ENCODE measurements around the gene NCKAP5L. TPM values are rescaled to one million over a fixed set of nuclear protein-coding genes. Genes with fewer than 3 reads are reported as not detected.
"Not testable (repeated sequence)": the region's sequence is repeated elsewhere in the genome, so short reads cannot be mapped to it uniquely, and the experiment has no call there.

Gene NCKAP5L
- total RNA-seq, 1 experiment from 2014 or later: 7.5 TPM

DNA sequence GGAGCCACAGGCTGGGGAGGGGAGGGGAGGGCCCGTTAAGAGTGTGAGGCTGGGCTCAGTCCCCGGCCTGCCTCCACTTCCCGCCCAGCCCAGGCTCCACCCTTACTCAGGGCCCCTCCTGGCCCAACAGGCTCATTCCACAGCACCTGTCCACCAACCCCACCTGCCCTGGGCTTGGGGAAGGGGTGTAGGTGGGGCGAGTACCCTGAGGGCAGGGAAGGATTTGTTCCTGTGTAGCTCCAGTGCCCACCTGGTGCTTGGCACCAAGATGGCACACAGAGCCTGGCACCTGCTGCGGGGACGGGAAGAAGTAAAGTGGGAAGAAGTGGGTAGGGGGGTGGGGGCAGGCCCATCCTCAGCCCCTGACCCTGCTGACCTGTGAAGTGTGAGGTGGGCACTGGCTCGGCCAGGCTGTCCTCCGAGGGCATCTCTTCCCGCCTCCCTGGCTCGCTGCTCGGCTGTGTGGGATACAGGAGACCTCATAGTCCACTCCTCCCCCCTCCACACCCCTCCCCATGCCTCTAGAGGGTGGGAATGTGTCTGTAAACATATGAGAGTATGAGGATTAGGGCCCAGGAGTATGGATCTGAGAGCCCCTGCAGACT lies 35.1 kb downstream of the NCKAP5L start:
- in situ Hi-C loops (cut with HindIII; ENCODE audit: low pct_unique_long_range_greater_than_20kb, low sequenced_read_pairs): no loop called here
- no peak for DNase-seq (ENCODE audit: low read depth)

DNA sequence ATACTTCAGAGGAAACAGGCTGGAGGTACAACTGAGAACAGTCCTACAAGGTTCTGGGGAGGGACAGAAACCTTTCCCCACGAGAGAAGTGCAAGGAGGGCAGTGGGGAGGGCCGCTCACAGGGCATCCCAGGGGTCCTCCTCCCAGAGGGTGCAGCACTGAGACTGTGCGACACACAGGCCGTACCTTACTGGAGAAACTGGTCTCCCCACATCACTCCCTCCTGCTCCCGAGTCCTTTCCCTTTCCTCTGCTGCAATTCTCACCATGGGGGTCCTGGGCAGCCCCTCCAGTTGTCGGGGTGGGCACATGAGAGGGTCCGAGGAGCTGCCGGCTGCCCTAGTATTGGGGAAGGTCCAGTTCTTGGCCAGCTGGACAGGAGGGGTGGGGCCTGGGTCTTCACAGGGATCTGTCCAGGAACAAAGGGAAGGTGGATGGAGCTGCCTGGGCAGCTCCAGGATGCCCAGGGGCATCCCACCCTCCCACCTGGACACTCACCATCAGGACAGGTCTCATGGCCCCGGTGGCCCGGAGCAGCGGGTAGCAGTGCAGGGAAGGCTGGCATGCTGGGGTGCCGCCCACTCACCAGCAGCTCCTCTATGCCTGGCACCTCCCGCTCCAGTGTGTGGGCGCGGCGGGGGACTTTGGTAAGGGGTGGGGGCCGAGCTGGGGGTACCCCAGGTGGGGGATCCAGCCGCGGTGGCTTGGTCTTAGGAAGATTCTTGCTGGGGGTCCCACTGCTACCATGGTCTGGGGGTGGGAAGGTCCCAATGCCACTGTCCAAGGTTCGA lies 35.8 kb downstream of the NCKAP5L start:
- in situ Hi-C loops (cut with HindIII; ENCODE audit: low pct_unique_long_range_greater_than_20kb, low sequenced_read_pairs): no loop called here
- DNase-seq (ENCODE audit: low read depth): no peak

DNA sequence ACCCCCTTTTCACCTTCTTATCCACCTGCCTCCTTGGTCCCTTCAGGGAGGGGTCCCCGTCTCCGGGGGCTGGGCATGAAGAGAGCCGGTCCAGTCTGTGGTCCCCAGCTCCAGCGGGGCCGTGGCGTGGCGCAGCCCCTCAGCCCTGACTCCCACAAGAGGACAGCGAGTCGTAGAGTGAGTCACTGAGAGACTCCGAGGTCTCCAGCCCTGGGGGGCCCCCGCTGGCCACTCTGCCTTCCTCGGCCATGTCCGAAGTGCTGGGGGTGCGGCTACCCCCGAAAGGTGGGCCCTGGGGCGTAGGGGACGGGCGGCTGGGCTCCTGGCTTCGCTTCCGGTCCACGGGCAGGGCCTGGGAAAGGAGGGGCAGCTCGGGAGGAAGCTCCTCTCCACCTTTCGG lies 36.5 kb downstream of the NCKAP5L start:
- no peak for DNase-seq (ENCODE audit: low read depth)
- in situ Hi-C loops (cut with HindIII; ENCODE audit: low pct_unique_long_range_greater_than_20kb, low sequenced_read_pairs): no loop called here

DNA sequence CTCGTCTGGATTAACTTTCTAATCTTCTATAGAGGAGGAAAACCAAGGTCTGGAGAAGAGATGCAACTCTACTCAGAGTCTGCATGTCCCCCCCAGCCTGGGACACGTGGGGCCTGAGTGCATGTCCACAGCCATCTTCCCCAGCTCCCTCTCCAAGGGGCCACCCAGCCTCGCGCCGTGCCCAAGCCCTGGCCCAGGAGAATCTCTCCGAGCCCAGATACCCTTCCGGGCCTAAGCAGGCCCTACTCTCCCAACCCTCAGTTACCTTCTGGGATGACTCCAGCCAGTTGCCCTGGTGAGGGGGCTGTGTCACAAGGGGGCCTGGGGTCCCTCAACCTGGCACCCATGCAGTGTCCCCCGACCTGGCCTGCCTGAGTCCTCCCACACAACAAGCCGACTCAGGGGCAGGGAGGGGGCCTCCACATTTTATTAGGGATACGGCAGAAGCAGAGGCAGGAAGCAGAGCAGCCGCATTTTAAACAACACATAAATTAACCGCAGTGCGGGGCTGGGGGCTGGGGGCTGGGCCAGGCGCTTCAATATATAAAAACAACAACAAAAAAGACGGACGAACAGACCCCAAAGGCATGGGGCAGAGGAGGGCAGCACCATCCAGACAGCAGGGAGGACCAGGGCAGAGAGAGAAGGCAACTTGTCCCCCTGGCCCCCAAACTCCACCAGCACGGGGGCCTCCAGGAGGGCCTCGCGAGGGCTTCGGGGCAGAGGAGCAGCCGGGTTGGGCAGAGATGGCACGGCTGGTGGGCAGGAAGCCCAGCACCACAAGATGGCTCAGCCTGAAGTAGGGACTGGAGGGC lies 37.3 kb downstream of the NCKAP5L start:
- DNase-seq (ENCODE audit: low read depth): no peak
- in situ Hi-C loops (cut with HindIII; ENCODE audit: low pct_unique_long_range_greater_than_20kb, low sequenced_read_pairs): no loop called here

DNA sequence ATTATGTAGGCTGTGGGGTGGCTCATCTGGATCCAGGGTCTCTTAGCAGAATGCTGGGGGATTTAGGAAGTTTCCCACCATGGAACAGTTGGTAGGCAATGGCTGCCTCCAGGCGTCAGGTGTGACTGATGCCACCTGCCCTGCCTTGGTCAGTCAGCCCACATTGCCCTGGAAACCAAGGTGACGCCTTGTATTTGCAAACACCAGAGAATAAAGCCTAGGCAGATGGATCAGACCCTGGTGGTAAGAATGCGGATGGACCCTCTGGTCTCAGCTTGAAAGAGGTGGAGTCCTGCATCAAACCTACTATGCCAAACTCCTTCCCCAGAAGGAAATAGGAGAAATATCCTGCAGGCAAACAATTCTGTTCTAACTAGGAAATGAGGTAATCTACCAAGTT lies 38.2 kb downstream of the NCKAP5L start:
- in situ Hi-C loops (cut with HindIII; ENCODE audit: low pct_unique_long_range_greater_than_20kb, low sequenced_read_pairs): no loop called here
- no peak for DNase-seq (ENCODE audit: low read depth)

DNA sequence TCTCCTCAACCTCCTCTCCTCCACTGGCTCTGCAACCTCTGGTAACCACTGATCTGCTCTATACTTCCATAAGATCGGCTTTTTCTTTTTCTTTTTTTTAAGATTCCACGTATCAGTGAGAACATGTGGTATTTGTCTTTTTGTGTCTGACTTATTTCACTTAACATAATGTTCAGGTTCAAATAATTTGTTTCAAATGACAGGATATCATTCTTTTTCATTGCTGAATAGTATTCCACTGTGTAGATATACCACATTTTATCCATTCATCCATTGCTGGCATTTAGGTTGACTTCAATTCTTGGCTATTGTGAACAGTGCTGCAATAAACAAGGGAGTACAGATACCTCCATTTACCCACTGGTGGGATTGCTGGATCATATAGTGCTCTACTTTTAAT lies 40.5 kb downstream of the NCKAP5L start:
- in situ Hi-C loops (cut with HindIII; ENCODE audit: low pct_unique_long_range_greater_than_20kb, low sequenced_read_pairs): no loop called here
- no peak for DNase-seq (ENCODE audit: low read depth)

DNA sequence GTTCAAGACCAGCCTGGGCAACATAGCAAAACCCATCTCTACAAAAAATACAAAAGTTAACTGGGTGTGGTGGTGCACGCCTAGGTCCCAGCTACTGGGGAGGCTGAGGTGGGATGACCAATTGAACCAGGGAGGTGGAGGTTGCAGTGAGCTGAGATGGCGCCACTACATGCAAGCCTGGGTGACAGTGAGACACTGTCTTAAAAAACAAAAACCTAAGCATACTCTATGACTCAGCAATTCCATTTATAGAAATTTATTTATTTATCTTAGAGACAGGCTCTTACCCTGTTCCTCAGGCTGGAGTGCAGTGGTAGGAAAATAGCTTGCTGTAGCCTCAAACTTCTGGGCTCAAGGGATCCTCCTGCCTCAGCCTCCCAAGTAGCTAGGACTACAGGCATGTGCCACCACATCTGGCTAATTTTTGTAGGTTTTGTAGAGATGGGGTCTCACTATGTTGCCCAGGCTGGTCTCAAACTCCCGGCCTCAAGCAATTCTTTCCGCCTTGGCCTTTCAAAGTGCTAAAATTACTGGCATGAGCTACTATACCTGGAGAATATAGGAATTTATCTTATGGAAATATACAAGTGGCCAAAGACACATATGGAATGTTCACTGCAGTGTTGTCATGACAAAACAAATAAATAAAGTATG lies 43.3 kb downstream of the NCKAP5L start:
- in situ Hi-C loops (cut with HindIII; ENCODE audit: low pct_unique_long_range_greater_than_20kb, low sequenced_read_pairs): no loop called here
- peak; percentile 44 for DNase-seq (ENCODE audit: low read depth)

DNA sequence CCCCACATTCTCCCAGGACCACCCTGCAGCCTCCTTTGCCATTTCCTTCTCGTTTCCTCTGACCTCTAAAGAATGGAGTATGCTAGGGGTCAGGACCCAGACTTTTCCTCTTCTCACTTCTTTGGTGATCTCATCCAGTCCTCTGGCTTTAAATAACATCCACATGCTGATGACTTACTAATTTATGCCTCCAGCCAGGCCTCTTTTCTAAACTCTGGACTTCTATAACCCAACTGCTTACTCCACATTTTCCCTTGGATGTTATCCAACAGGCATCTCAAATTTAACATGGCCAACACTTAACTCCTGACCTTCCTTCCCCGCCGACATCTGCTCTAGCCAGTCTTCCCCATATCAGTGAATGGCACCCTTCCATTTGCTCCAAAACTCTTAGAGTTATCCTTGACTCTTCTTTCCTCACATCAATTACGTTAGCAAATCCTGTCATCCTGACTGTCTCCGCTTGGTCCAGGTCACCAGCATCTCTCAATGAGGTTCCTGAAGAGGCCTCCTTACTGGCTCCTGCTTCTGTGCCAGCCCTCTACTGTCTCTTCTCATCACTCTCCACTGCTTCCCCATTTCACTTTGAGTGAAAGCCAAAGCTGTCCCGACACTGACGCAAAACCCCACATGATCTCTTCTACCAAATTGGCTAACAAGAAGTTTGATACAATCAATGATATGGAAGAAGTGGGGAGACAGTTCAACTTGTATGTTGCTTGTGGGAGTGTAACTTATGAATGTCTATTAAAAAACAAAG lies 44.1 kb downstream of the NCKAP5L start:
- in situ Hi-C loops (cut with HindIII; ENCODE audit: low pct_unique_long_range_greater_than_20kb, low sequenced_read_pairs): no loop called here
- DNase-seq (ENCODE audit: low read depth): no peak

DNA sequence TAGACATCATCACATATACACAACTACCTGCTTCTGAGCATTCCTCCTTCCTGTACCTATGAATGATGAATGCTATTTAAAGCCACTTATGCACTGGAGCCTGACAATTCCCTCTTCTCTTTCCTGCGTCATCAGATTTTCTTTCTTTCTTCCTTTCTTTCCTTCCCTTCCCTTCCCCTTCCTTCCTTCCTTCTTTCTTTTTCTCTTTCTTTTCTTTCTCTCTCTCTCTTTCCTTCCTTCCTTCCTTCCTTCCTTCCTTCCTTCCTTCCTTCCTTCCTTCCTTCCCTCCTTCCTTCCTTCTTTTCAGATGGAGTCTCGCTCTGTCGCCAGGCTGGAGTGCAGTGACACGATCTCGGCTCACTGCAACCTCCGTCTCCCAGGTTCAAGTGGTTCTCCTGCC lies 47.3 kb downstream of the NCKAP5L start:
- in situ Hi-C loops (cut with HindIII; ENCODE audit: low pct_unique_long_range_greater_than_20kb, low sequenced_read_pairs); DNase-seq (ENCODE audit: low read depth): not testable (repeated sequence)

DNA sequence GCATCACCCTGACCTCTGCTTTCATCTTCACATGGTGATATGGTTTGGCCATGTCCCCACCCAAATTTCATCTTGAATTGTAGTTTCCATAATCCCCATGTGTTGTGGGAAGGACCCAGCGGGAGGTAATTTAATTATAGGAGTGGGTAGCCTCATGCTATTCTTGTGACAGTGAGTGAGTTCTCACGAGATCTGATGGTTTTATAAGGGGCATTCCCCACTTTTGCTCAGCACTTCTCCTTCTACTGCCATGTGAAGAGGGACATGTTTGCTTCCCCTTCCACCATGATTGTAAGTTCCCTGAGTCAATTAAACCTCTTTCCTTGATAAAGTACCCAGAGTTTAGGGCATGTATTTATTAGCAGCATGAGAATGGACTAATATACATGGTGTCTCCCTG lies 48.6 kb downstream of the NCKAP5L start:
- in situ Hi-C loops (cut with HindIII; ENCODE audit: low pct_unique_long_range_greater_than_20kb, low sequenced_read_pairs): no loop called here
- DNase-seq (ENCODE audit: low read depth): no peak

DNA sequence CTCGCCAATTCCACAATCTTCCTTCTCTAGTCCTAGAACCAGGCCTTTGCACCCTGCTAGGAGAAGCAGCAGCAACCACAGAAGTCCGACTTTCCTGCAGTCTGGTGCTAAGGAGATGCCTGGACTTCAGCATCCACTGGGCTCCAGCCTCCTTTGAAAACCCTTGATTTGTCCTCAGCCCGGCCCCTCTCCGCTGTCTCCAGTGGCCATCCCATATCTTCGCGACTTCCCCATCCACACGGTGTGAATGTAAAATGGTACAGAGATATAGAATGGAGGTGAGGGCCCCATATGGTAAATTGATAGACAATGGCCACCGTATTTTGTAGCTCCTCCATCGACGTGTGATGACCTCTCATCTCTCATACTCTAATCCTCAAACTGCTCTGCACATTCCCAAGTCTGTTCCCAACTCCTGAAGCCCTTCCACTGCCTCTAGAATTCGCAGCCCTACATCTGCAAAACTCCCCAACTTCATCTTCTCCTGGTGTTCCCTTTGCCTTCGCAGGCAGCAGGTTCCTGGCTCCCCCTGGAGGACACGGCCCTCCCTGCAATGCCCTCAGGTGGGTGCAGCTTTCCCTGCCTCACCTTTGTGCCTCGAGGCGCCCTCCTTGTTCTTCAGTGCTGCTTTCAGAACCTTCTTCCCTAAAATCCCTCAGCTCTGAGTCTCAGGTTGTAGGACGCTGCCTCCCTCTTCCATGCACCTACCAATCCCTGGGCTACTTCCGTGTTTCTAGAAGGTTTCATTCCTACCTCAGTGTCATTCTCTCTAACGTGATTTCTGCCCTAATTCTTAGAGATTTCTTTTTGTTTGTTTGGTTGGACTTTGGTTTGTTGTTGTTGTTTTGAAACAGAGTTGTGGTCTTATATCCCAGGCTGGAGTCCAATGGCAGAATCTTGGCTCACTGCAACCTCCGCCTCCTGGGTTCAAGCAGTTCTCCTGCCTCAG lies 50.1 kb downstream of the NCKAP5L start:
- peak; percentile 36 for DNase-seq (ENCODE audit: low read depth)
- in situ Hi-C loops (cut with HindIII; ENCODE audit: low pct_unique_long_range_greater_than_20kb, low sequenced_read_pairs): no loop called here

DNA sequence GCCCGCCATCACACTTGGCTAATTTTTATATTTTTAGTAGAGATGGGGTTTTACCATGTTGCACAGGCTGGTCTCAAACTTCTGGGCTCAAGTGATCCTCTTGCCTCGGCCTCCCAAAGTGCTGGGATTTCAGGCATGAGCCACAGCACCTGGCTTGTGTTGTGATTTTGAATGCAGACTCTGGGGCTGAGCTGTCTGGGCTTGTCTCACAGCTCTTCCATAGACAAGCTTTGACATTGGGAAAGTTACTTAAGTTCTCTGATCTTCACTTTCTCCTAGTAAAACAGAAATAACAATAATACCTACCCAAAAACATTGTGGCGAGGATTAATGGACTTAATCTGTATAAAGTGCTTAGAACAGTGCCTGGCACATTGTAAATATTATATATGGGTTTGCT lies 50.9 kb downstream of the NCKAP5L start:
- no peak for DNase-seq (ENCODE audit: low read depth)
- in situ Hi-C loops (cut with HindIII; ENCODE audit: low pct_unique_long_range_greater_than_20kb, low sequenced_read_pairs): no loop called here

DNA sequence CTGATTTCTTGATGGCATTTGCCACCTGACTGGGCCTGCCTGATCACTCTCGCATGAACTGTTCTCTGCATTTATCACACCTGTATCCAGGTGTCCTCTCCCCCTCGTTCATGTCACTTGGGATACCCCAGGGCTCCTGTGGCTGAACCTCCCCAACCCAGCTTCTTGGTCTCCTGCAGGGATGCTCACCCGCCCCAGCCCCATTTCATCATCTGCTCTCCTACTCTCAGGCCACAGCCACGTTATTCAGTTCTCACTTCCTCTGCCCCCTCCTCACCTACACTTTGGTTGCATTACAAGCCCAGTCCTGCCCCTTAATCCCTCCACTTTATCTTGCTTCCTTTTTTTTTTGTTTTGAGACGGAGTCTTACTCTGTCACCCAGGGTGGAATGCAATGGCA lies 51.4 kb downstream of the NCKAP5L start:
- in situ Hi-C loops (cut with HindIII; ENCODE audit: low pct_unique_long_range_greater_than_20kb, low sequenced_read_pairs): no loop called here
- no peak for DNase-seq (ENCODE audit: low read depth)

DNA sequence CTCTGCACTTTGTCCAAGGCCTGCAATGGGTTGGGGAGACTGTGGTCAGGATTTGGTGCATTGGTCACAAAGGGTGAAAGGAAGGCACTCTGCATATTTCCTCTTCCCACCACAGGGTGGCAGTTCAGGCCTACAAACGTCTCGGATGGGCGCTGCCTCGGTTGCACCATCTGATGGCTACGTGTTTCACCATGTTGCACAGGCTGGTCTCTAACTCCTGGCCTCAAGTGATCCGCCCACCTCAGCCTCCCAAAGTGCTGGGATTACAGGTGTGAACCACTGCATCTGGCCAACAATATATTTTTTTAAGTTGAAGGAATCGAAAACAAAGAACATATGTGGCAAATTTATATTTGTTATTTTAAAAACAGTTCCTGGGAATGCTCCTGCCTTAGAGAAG lies 51.8 kb downstream of the NCKAP5L start:
- in situ Hi-C loops (cut with HindIII; ENCODE audit: low pct_unique_long_range_greater_than_20kb, low sequenced_read_pairs): no loop called here
- DNase-seq (ENCODE audit: low read depth): peak; percentile 50

DNA sequence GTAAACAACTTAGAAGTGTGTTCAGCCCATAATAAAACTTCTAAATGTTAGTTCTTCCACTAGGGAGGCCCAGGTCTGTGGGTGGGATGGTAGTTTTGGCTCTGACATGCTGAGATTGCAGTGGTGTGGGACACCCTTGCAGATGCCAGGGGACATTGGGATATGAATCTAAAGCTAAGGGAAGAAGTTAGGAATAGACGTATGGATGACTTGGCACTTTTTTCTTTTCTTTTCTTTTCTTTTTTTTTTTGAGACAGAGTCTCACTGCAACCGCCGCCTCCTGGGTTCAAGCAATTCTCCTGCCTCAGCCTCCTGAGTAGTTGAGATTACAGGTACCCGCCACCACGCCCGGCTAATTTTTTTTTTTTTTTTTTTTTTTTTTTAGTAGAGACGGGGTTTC lies 55.1 kb downstream of the NCKAP5L start:
- in situ Hi-C loops (cut with HindIII; ENCODE audit: low pct_unique_long_range_greater_than_20kb, low sequenced_read_pairs); DNase-seq (ENCODE audit: low read depth): not testable (repeated sequence)

DNA sequence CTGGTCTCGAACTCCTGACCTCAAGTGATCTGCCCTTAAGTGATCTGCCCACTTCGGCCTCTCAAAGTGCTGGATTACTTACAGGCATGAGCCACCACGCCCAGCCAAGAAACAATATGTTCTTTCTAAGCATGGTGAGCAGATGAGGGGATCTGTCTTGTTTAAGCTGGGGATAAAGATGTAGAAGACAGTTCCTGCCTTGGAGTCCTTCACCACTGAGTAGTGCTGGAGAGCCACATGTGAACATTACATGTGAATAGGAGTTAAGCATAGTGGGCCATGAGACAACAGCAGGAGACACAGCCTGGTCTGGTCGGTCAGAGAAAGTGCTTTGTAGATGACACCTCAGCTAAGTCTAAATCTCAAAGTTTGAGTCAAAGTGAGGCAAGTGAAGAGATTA lies 60.9 kb downstream of the NCKAP5L start:
- DNase-seq (ENCODE audit: low read depth): no peak
- in situ Hi-C loops (cut with HindIII; ENCODE audit: low pct_unique_long_range_greater_than_20kb, low sequenced_read_pairs): no loop called here

DNA sequence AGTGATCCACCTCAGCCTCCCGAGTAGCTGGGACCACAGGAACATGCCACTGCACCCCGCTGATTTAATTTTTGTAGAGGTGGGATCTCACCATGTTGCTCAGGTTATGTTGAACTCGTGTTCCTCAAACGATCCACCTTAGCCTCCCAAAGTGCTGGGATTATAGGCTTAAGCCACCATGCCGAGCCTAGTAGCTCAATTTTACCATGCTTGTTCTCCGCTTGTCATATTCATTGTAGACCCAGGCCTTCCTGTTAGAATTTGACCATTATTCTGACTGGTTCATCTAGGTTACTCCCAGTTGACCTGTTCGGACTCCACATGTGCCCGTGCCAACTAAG lies 62.1 kb downstream of the NCKAP5L start:
- no peak for DNase-seq (ENCODE audit: low read depth)
- in situ Hi-C loops (cut with HindIII; ENCODE audit: low pct_unique_long_range_greater_than_20kb, low sequenced_read_pairs): no loop called here

Measured in Caki2 (cell line).